Transverse colon (tissue), 4 donors: ENCODE results near the gene SERINC3. TPM values are rescaled to one million over a fixed set of nuclear protein-coding genes. Genes with fewer than 3 reads are reported as not detected.
A peak's percentile ranks its signal among the peaks of the same experiment; 100 is the strongest.

Experiments
- DNase-seq: peaks from one replicate; pipeline ENCODE4 v3.0.0-alpha.2; 2019
- H3K27ac ChIP-seq, 4 donors: fragments of 200-600 bp; sonication (generic); 2 replicates each; pipeline ENCODE4 v1.5.1; 2016 to 2018; ENCODE audit warnings: inconsistent platforms in 4 of 4
- H3K27me3 ChIP-seq: fragments of 200-600 bp; sonication (generic); 2 replicates; pipeline ENCODE4 v1.5.1; 2017; ENCODE audit warnings: inconsistent platforms
- H3K36me3 ChIP-seq, 4 donors: fragments of 200-600 bp; sonication (generic); 2 replicates each; pipeline ENCODE4 v1.5.1; 2017 to 2019; ENCODE audit warnings: inconsistent platforms in 4 of 4
- H3K4me1 ChIP-seq, 4 donors: fragments of 200-600 bp; sonication (generic); 2 replicates each; pipeline ENCODE4 v1.5.1; 2017 to 2020; ENCODE audit warnings: inconsistent platforms in 4 of 4
- H3K4me3 ChIP-seq, 4 donors: fragments of 200-600 bp; sonication (generic); 1 replicate in 1 of 4; 2 replicates in 3 of 4; pipeline versions ENCODE4 v1.5.1 to v1.6.1; 2017 to 2019; ENCODE audit warnings: inconsistent platforms in 4 of 4
- H3K9me3 ChIP-seq, 2 donors: fragments of 200-600 bp; sonication (generic); 2 replicates each; pipeline ENCODE4 v1.5.1; 2017 to 2019; ENCODE audit warnings: inconsistent platforms in 2 of 2
- EP300 ChIP-seq: sonication (generic); formaldehyde crosslinking; IDR thresholded peaks from one replicate; pipeline ENCODE4 v1.6.1; 2017; ENCODE audit warnings: antibody characterized with exemption, low read depth
- POLR2A ChIP-seq: fragments of 450-650 bp; IDR thresholded peaks from one replicate; pipeline ENCODE4 v1.6.1; 2016; ENCODE audit warnings: antibody characterized with exemption, mild to moderate bottlenecking, moderate library complexity
- POLR2AphosphoS5 ChIP-seq, 3 donors: sonication (generic); formaldehyde crosslinking; IDR thresholded peaks; one replicate each; pipeline ENCODE4 v1.6.1; 2016; ENCODE audit warnings: antibody characterized with exemption in 3 of 3
- WGBS, 2 donors: methylation state at CpG; one replicate each; pipeline ENCODE4 v1.1.5; 2018; ENCODE audit warnings: low coverage in 1 of 2; 5-methylcytosine and 5-hydroxymethylcytosine counted together
- in situ Hi-C, 4 donors: fragments of 200-750 bp; cut with MboI; loops; one replicate each; pipeline versions ENCODE4 v1.15.0 to v1.15.1; 2017; ENCODE audit warnings: low sequenced_read_pairs in 3 of 4, low pct_ligation_motif_present in 1 of 4, low pct_unique_long_range_greater_than_20kb in 1 of 4
- intact Hi-C: fragments of 100-400 bp; cut with DNase I; formaldehyde crosslinking; loops from one replicate; pipeline ENCODE4 v1.15.1; 2023; ENCODE audit warnings: low total_unique reads
- total RNA-seq, 4 donors: library from RNA; depleted of rRNA; stranded (reverse); fragments of >200 nt; gene quantifications; one replicate each; pipeline ENCODE4 v1.1.0, GENCODE V29; 2016
- TF ChIP-seq, protein P1 (sequence below), 5 experiments: fragments of 200-600 bp in 3 of 5; fragments of 450-650 bp in 2 of 5; sonication (generic) in 3 of 5; IDR thresholded peaks; 1 replicate in 2 of 5; 2 replicates in 3 of 5; pipeline ENCODE4 v1.5.1; 2016 to 2017; ENCODE audit warnings: antibody characterized with exemption in 5 of 5, inconsistent platforms in 3 of 5, mild to moderate bottlenecking in 2 of 5, moderate library complexity in 1 of 5

Gene SERINC3
- total RNA-seq, 4 donors from 2014 or later, result 19.3 to 85.7 (median 53.1) TPM

DNA sequence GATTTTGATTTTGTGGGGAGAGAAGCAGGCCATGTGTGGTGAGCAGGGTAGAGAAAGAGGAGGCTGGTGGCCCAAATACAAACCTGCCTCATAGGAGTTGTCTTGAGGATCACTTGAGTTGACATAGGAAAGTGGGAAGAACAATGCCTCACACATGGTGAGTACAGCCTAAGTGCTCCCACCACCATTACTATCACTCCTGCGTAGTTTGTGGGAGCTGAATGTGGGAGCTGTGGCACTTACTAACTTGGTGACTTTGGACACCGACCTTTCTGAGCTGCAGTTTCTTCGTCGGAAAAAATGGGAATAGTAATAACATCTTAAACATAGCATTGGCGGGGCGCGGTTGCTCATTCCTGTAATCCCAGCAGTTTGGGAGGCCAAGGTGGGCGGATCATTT lies 25.5 kb upstream of the SERINC3 start:
- H3K27ac ChIP-seq, result peak overlapping the region; percentile 1 to 65 (median 40)
- TF ChIP-seq POLR2AphosphoS5 (IDR thresholded peaks at IDR 0.05) (no peak), POLR2A (no peak), EP300 (no peak)
- TF ChIP-seq, protein P1, sequence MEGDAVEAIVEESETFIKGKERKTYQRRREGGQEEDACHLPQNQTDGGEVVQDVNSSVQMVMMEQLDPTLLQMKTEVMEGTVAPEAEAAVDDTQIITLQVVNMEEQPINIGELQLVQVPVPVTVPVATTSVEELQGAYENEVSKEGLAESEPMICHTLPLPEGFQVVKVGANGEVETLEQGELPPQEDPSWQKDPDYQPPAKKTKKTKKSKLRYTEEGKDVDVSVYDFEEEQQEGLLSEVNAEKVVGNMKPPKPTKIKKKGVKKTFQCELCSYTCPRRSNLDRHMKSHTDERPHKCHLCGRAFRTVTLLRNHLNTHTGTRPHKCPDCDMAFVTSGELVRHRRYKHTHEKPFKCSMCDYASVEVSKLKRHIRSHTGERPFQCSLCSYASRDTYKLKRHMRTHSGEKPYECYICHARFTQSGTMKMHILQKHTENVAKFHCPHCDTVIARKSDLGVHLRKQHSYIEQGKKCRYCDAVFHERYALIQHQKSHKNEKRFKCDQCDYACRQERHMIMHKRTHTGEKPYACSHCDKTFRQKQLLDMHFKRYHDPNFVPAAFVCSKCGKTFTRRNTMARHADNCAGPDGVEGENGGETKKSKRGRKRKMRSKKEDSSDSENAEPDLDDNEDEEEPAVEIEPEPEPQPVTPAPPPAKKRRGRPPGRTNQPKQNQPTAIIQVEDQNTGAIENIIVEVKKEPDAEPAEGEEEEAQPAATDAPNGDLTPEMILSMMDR (IDR thresholded peaks at IDR 0.05), result no peak
- H3K27me3 ChIP-seq, result no peaks in the 10 kb centered on the region
- in situ Hi-C loops (no loop called here), intact Hi-C loops (no loop called here)
- no peak for DNase-seq
- H3K9me3 ChIP-seq, result no peaks in the 10 kb centered on the region
- no peaks in the 10 kb centered on the region for H3K36me3 ChIP-seq
- peaks cover 5 to 44% (median 16%) of the 10 kb centered on the region in 4 donors for H3K4me1 ChIP-seq
- H3K4me3 ChIP-seq, result no peak overlapping the region
- WGBS, 2 donors, result 99% methylated on average over 8 of the region's 8 CpGs; no CpG with 5 or more reads in 1 of the 2 donors

- peak overlapping the region in 3 of 4 donors; percentile 8 to 67 (median 62) for H3K27ac ChIP-seq
Measured at GRCh38 chr20:44544263-44544662, 22.4 kb upstream of the SERINC3 start.

DNA sequence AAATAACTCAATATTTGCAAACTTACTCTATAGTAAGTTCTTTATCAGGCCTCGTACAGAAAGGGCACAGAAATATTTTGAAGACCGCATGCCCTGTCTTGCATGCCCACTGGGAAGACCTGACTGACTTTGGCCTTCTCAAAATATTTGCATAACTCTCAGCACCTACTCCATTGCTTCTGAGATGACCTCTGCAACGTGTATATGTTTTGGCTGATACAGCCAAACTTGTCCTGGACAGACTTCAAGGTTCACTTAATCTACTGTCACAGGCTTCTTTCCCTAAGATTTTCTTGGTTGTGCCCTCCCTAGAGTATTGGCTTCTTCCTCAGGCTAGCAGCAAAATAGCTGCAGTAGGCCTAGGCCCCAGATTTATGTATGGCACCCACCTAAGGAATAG lies 21.5 kb upstream of the SERINC3 start:
- TF ChIP-seq, protein P1 (IDR thresholded peaks at IDR 0.05), result no peak
- TF ChIP-seq EP300 (no peak), POLR2A (no peak), POLR2AphosphoS5 (IDR thresholded peaks at IDR 0.05) (no peak)
- Histone ChIP-seq H3K27ac (peak overlapping the region; percentile 26 to 67 (median 49)), H3K9me3 (no peaks in the 10 kb centered on the region), H3K4me1 (peaks cover 0 to 45% (median 18%) of the 10 kb centered on the region in 4 donors), H3K27me3 (no peaks in the 10 kb centered on the region), H3K36me3 (no peaks in the 10 kb centered on the region), H3K4me3 (no peak overlapping the region)
- in situ Hi-C loops, result no loop called here
- no peak for DNase-seq
- intact Hi-C loops, result no loop called here
- WGBS, 2 donors, result 44 to 60% methylated on average over 3 of the region's 3 CpGs

More at GRCh38 chr20:44544263-44544662, 22.4 kb upstream of the SERINC3 start:
- Histone ChIP-seq H3K9me3 (no peaks in the 10 kb centered on the region), H3K4me1 (peaks cover 0 to 47% (median 22%) of the 10 kb centered on the region in 4 donors), H3K36me3 (no peaks in the 10 kb centered on the region), H3K4me3 (no peak overlapping the region), H3K27me3 (no peaks in the 10 kb centered on the region)
- no peak for DNase-seq
- in situ Hi-C loops, result no loop called here
- intact Hi-C loops, result no loop called here
- no peak for TF ChIP-seq POLR2AphosphoS5 (IDR thresholded peaks at IDR 0.05)
- no peak for TF ChIP-seq EP300
- no peak for TF ChIP-seq POLR2A
- 68 to 100% methylated on average over 2 to 5 of the region's 5 CpGs for WGBS, 2 donors

- 38% methylated on average over 1 of the region's 1 CpG; no CpG with 5 or more reads in 1 of the 2 donors for WGBS, 2 donors
- intact Hi-C loops, result no loop called here
- TF ChIP-seq POLR2A (no peak), EP300 (no peak), POLR2AphosphoS5 (IDR thresholded peaks at IDR 0.05) (no peak)
- TF ChIP-seq, protein P1 (IDR thresholded peaks at IDR 0.05), result no peak
Measured at GRCh38 chr20:44542890-44543289, 21.0 kb upstream of the SERINC3 start.

GRCh38 chr20:44541992-44542391 lies 20.1 kb upstream of the SERINC3 start:
- H3K9me3 ChIP-seq, result no peaks in the 10 kb centered on the region
- no peak overlapping the region for H3K4me3 ChIP-seq
- peak overlapping the region; percentile 26 to 67 (median 49) for H3K27ac ChIP-seq
- TF ChIP-seq, protein P1 (IDR thresholded peaks at IDR 0.05), result no peak
- no peak for TF ChIP-seq EP300
- TF ChIP-seq POLR2A, result no peak
- no peak for TF ChIP-seq POLR2AphosphoS5 (IDR thresholded peaks at IDR 0.05)
- DNase-seq, result no peak
- WGBS, 2 donors, result 63 to 65% methylated on average over 4 of the region's 4 CpGs
- H3K27me3 ChIP-seq, result no peaks in the 10 kb centered on the region
- in situ Hi-C loops (no loop called here), intact Hi-C loops (no loop called here)
- H3K4me1 ChIP-seq, result peaks cover 0 to 48% (median 17%) of the 10 kb centered on the region in 4 donors
- H3K36me3 ChIP-seq, result no peaks in the 10 kb centered on the region

More at GRCh38 chr20:44542890-44543289, 21.0 kb upstream of the SERINC3 start:
- in situ Hi-C loops, result no loop called here
- no peaks in the 10 kb centered on the region for H3K36me3 ChIP-seq
- H3K27ac ChIP-seq, result peak overlapping the region; percentile 26 to 67 (median 49)
- DNase-seq, result no peak
- peaks cover 0 to 44% (median 16%) of the 10 kb centered on the region in 4 donors for H3K4me1 ChIP-seq
- H3K27me3 ChIP-seq, result no peaks in the 10 kb centered on the region
- no peak overlapping the region for H3K4me3 ChIP-seq
- H3K9me3 ChIP-seq, result no peaks in the 10 kb centered on the region
